ENCODE results near the gene MRPL12. TPM values are rescaled to one million over a fixed set of nuclear protein-coding genes. Genes with fewer than 3 reads are reported as not detected.
A peak's percentile ranks its signal among the peaks of the same experiment; 100 is the strongest.

MRPL12 gene
- total RNA-seq, 1 donor: 11.6 TPM

DNA sequence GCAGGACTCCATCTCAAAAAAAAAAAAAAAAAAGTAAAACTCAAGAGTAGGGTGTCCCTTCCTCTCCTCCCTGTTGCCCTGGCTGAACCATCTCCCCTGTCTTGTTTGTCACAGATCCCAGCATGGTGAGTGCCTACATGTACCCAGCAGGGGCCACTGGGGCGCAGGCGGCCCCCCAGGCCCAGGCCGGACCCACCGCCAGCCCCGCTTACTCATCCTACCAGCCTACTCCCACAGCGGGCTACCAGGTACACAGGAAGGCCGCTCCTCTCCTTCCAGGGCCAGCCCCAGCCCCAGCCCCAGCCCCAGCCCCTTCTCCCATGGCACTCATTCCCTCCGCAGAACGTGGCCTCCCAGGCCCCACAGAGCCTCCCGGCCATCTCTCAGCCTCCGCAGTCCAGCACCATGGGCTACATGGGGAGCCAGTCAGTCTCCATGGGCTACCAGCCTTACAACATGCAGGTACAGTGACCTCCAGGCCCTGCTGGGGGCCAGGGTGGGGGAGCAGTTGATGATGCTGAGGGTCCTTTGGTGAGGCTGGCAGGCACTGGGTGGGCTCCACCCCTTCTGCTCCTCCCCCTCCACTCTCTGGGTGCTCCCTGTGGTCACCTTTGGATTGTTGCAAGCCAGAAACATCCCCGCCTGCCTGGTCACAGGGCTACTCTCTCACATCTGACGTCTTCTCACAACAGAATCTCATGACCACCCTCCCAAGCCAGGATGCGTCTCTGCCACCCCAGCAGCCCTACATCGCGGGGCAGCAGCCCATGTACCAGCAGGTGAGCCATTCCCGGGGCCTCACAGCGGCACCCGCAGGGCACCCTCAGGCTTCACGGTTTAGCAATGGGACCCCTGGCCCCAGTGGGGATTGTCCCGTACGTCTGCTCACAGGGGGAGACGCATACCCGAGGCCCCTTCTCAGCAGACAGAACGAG is 2.5 kb upstream of the MRPL12 start:
- DNase-seq (ENCODE audit: low read depth in 2 of 3, low spot score in 2 of 3): no peak

DNA sequence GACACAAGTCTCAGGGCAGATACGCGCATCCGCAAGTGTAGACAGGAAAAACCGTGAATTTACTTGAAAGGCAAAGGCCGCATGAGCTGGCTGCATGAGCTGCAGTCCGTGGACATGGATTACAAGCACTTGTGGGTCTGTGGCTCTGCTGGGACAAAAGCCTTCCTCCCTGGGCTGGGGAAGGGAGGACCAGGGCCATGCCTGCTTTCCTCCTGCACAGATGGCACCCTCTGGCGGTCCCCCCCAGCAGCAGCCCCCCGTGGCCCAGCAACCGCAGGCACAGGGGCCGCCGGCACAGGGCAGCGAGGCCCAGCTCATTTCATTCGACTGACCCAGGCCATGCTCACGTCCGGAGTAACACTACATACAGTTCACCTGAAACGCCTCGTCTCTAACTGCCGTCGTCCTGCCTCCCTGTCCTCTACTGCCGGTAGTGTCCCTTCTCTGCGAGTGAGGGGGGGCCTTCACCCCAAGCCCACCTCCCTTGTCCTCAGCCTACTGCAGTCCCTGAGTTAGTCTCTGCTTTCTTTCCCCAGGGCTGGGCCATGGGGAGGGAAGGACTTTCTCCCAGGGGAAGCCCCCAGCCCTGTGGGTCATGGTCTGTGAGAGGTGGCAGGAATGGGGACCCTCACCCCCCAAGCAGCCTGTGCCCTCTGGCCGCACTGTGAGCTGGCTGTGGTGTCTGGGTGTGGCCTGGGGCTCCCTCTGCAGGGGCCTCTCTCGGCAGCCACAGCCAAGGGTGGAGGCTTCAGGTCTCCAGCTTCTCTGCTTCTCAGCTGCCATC is 1.7 kb upstream of the MRPL12 start:
- no peak for DNase-seq (ENCODE audit: low read depth in 2 of 3, low spot score in 2 of 3)

DNA sequence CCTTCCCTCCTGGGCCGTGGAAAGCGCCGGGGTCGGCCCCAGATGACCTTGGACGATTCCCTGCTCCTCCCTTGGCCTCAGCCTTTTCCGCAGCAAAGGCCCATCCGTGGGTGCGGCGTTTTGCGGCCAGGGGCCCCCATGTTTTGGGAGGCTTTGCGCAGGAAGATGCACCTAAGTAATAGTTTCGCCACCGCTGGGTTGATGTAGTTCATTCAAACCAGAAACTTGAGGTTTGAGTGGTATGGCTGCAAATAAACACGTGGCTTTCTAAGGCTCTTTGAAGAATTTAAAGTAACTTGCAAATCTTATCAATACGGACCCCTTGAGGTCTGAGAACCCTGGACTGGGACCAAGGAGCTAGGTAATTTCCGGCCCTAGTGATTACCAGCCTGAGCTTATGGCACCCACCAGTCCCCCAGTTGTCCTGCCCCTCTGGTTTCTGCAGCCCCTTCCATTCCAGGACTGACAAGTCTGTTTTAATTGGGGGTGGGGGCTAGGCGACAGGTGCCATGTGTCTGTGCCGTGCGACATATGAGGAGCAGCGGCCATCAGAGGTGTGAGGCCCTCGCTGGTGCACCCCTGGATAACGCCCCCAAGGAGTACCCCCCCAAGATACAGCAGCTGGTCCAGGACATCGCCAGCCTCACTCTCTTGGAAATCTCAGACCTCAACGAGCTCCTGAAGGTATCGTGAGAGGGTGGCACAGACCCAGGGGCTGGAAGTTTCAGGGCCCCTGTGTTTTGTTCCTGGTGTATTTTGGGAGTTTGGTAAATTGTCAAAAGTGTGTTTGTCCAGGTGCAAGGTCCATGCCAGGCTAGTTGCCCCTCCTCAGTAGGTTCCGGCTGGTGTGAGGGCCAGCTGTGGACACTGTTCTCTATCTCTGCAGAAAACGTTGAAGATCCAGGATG is 834 bp downstream of the MRPL12 start:
- DNase-seq (ENCODE audit: low read depth in 2 of 3, low spot score in 2 of 3): no peak

DNA sequence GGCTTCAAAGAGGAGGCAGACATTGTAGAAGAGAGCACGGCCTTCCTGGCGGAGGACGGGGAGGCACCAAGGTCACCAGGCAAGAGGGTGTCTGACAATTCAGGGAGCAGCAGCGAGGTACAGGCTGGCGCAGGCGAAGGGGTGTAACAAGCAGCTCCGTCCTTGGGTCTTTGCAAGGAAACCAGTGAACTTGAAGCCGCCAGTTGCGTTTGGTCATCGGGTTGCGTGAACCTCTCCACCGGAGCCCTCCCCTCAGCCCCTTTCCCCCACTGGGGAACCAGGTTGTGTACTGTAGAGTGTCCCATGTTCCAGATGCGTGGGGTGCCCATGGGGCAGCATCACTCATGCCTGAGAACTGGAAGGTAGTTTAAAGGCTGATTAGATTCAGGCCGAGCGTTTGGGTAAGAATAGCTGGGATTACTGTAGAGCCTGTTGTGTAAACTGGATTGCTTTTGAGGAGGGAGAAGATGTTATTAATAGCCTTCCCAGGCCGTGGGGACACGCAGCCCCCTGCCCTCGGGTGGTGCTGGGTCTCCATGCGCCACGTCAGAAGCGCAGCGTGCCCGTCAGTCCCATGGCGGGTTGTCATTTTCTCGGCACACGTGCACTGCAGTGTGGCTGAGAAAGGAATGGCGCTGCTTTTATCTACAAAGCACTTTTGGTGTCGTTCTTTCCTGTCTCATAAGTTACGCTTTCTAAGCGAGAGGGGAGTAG is 2.5 kb downstream of the MRPL12 start:
- no peak for DNase-seq (ENCODE audit: low read depth in 2 of 3, low spot score in 2 of 3)

DNA sequence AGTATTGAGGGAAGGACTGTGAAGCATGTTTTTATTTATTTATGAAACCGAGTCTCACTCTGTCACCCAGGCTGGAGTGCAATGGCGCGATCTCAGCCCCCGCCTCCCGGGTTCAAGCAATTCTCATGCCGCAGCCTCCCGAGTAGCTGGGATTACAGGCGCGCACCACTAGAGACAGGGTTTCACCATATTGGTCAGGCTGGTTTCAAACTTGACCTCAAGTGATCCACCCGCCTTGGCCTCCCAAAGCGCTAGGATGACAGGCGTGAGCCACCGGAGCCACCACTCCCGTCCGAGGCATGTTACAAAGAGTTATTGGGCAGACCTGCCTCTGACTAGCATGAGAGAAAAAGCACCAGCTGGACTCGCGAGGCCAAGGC is 3.1 kb downstream of the MRPL12 start:
- DNase-seq (ENCODE audit: low read depth in 2 of 3, low spot score in 2 of 3): no peak

DNA sequence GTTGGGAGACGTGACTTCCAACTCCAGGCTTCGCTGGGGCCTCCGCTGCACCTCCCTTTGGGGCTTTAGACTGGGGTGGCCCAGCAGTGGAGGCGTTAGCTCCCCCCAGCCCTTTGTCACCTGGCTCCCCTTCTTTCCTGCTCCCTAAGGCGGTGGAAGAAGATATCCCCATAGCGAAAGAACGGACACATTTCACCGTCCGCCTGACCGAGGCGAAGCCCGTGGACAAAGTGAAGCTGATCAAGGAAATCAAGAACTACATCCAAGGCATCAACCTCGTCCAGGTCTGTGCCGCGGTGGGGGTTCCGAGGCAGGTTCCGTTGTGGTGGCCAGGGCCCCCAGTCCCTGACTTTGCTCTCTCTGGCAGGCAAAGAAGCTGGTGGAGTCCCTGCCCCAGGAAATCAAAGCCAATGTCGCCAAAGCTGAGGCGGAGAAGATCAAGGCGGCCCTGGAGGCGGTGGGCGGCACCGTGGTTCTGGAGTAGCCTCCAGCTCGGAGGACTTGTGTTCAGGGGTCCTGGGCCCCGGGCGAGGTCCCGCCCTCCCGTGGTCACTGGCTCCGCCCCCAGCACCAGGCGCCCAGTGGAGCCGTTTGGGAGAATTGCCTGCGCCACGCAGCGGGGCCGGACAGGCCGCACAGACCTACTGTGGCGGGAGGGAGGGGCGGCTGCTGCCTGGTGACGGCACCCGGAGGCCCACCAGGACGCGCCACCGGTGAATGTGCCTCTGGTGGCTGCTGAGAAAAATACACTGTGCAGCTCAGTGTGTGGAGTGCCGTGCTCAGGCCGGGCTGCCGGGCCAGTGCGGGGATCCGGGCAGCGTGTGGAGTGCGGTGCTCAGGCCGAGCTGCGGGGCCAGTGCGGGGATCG is 3.8 kb downstream of the MRPL12 start:
- no peak for DNase-seq (ENCODE audit: low read depth in 2 of 3, low spot score in 2 of 3)

DNA sequence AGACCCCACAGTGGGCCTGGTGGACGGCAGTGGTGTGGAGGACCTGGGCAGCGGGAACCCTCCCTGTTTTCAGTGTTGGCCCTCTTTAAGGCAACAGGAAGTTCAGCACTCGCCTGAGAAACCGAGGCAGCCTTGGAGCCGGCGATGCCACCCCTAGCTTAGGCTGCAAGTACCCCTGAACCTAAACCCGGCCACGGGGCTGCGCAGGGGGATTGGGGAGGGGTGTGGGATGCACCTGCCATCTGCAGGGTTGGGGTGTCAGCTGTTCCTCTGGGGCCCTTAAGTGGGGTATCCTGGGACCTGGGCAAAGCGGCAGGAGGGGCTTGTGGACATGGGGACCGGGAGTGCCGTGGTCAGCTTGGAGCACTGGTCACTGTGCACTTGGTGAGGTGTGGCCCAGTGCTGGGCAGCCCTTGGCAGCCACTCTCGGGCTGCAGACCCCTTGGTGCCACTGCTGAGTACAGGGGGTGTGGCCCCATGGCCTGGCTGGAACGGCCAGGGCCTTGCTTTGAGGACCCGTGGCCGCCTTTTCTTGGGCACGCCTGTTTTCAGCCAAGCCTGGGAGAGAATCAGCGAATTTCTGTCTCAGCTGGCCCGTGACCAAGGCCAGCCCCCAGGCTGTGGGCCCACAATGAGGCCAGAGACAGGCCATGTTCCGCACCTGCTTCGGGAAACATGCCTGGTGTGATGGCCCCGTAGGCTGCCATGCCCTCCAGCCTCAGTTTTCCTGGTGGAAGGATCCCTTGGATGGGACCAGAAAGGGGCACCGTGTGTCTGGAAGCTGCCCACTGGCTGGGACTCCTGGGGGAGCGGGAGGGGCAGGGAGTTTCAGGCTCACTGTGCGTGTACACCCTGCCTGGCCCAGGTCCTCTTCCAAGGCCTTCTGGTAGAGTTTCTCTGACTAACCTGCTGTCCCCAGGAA is 4.8 kb downstream of the MRPL12 start:
- no peak for DNase-seq (ENCODE audit: low read depth in 2 of 3, low spot score in 2 of 3)

DNA sequence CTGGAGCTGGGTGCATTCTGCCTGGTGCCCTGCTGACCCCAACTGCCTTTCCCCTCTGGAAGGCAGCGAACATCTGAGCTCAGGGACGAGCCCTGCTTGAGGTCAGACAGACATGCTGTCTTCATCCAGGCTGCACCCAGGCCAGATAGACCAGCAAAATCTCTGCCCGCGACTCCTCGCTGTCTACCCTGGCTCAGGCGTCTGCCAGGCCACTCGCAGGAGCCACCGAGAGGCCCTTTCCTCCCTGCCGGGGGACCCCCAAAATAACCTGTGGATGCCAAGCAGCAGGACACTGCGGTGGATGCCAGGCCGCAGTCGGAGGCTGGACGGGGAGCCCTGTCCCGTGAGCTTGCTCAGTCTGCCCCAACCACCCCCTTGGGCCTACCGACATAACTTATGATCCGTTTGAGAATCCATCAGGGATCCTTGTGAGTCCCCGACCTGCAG is 5.6 kb downstream of the MRPL12 start:
- no peak for DNase-seq (ENCODE audit: low read depth in 2 of 3, low spot score in 2 of 3)

DNA sequence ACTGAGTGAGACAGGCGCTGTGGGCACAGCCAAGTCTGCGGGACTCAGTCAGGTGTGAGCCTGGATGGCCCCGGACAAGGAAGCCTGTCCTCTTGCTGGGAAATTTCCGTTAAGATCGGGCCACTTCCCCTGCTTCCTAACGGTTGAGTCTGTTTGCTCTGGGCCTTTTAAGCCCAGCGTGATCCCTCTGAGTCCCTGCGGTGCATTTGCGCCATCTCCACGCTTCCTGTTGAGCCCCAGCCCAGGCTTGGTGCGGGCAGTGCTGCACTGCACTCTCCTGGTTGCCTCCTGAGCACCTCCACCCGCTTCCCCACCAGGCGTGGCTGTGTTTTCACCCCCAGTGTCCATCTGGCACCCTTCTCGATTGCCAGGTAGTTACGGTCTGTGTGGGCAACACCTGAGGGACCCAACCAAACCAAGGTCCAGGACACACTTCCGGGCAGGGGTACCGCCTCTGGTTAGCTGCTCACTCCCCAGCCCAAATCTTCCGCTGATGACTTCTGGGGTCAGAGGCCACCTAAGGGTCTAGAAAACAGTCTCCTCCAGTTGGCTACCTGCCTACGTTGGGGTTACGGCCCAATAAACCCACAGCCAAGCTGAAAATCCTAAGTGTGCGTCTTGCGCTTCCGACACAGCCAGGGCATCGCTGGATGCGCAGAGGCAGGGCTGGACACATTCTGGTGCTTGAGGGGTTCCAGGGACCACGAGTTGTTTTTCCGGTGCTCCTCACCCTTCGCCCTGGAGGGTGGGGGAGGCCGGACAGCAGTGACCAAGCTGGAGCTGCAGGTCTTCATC is 7.5 kb downstream of the MRPL12 start:
- peak in 1 of 3 donors; percentile 31 for DNase-seq (ENCODE audit: low read depth in 2 of 3, low spot score in 2 of 3)

DNA sequence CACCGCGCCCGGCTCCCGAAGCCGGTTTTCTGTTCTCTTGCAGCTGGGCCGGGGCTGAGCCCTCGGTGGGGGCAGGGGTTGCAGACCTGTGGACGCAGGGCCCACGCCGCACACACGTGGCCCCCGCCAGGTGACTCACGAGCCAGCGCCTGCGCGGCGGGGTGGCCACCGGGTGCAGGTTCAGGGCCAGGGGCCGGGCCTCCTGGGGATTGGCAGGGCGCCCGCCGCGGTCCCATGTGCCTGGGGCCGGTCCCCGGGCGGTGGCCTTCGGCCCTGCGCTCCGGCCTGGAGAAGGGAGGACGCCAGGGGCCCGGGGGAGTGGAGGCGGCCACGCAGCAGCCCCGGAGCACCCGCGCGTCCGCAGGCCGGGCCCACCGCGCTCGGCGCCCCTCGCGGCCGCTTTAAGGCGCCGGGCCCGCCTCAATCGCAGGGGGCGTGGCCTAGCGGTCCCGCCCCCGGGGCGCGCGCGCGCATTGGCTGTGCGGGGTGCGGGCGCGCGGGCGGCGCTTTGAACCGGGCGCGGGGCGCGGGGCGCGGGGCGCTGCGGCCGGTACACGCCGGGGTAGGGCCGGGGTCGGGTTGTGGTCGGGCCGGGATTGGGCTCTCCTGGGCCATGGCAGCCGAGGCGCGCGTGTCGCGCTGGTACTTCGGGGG is 8.8 kb downstream of the MRPL12 start, which contains the start of gene SLC25A10:
Gene SLC25A10, plus strand, starts transcription at position 471 of the 654 bp plus-strand sequence. Its CDS starts 143 bp downstream, at position 614.
- peak; percentile 67 to 81 (median 73) for DNase-seq (ENCODE audit: low read depth in 2 of 3, low spot score in 2 of 3)

DNA sequence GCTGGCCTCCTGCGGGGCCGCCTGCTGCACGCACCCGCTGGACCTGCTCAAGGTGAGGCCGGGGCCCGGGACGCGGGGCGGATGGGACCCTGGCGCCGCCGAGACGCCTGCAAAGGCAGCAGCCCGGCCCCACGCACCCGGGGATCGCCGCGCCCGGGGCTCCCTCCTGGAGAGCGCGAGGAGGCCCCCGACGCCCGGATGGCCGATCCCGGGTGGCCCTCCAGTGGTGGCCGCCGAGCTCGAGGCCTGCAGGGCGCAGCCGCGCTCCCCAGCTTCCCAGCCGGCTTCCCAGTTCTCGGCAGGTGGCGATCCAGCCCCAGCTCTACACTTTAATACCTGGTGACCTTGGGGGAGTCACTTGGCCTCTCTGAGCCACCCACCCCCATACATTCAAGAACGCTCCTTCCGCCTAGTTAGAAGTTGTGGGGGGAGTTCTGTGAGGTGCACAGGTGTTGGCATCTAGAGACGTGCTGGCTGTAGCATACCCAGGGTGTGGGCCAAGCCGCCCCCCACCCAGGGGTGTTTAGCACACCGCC is 9.4 kb downstream of the MRPL12 start:
- no peak for DNase-seq (ENCODE audit: low read depth in 2 of 3, low spot score in 2 of 3)

DNA sequence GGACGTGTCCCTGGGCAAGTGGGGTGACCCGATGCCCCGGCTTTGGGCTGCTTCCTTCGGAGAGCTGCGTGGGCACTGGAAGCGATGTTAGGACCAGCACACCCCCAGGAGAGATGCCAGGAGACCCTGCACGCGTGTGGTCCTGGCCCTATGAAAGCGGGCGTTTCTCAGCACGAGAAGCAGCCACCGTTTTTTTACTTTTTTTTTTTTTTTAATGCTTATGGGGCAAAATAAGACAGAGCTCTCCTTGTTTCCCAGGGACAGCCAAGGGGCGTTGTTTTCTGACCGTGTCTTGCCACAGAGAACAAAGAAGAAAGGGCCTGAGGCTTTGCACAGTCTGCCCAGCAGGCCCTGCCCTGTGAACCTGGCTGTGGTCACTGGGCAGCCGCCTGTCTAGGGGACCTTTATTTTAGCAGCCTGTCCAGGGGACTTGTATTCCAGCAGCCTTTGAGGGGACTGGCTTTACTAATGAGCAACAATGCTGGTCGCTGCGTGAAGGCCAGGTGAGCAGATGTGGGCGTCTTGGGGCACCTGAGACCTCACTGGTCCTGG is 9.9 kb downstream of the MRPL12 start:
- no peak for DNase-seq (ENCODE audit: low read depth in 2 of 3, low spot score in 2 of 3)

DNA sequence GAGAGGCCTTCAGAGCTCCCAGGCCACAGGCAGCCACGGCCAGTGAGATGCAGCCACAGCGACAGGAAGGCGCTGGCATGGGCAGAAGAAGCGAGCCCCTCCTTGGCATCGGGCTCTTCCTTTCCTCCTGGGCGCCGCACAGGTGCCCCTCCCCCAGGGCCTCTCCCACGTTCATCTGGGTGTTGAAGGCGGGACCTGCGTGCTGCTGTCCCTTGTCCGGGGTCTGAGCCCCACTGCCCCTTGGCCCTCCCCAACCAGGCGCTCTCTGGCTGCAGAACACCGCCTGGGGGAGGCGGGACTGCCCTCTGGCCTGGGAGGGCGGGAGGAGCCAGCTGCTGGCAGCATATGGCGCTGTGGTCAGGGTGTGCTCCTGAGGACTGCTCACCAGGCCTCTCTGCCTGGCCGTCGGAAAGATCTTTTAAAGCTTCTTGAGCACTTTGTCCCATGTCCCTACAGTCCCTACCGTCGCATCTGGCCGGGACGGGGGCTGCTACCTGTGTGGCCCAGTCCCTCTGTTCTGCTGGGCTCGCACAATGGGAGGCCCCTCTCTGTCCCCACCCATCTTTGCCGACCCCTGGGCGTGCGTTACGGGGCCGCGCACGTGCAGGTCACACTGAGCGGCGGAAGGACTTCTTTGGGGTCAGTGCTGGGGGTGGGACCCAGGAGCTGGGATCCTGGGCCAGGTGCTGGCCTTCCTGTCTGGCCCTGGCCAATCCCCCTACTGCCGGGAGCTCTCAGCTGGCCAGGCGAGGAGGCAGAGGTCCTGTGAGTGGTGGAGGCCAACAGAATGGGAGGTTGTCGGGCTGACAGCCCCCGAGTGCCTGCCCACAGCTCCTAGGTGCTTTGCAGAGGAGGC is 10.6 kb downstream of the MRPL12 start:
- DNase-seq (ENCODE audit: low read depth in 2 of 3, low spot score in 2 of 3): no peak

DNA sequence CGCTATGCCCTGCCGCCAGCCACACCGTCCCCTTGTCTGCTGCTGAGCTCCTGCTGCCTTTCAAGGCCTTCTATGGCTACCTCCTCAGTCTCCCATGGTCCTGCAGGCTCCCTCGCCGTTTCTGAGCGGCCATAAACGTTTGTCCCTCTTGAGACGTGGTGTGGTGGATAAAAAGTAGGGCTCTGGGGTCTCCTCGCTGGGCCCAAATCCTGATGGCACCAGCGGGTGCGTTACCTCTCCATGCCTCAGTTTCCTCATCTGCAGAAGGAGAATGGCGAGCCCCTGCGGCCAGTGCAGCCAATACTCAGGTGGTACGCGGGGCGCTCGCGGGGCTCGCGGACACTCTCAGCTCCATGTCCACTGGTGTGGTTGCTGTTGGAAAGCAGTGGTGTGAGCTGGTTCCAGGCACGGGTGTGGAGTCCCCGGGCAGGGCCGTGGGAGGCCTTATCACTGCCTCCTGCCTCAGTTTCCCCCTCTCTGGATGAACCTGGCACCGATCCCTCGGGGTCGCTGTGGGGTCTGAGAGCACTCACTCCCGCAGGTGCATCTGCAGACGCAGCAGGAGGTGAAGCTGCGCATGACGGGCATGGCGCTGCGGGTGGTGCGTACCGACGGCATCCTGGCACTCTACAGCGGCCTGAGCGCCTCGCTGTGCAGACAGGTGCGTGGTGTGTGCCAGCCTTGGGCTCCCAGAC is 11.4 kb downstream of the MRPL12 start:
- no peak for DNase-seq (ENCODE audit: low read depth in 2 of 3, low spot score in 2 of 3)
